Lower leg skin (tissue), 3 donors: Measurements from ENCODE around the gene RPL22.

Experiments used
- CTCF ChIP-seq, 3 donors: fragments of 450-650 bp; IDR thresholded peaks; one replicate each; pipeline ENCODE4 v1.5.1; 2016; ENCODE audit warnings: antibody characterized with exemption in 3 of 3, mild to moderate bottlenecking in 3 of 3, moderate library complexity in 2 of 3
- POLR2A ChIP-seq, 2 donors: fragments of 450-650 bp; IDR thresholded peaks; one replicate each; pipeline ENCODE4 v1.6.1; 2016 to 2017; ENCODE audit warnings: antibody characterized with exemption in 2 of 2, mild to moderate bottlenecking in 1 of 2, moderate library complexity in 1 of 2

GRCh38 chr1:6158181-6158580 is 41.2 kb downstream of the RPL22 start:
- no peak for TF ChIP-seq CTCF (IDR thresholded peaks at IDR 0.05)
- no peak for TF ChIP-seq POLR2A (IDR thresholded peaks at IDR 0.05)
